GM12873 (cell line): ENCODE measurements around the gene LRFN4.

Experiments used
- CTCF ChIP-seq: IDR thresholded peaks from 2 replicates; pipeline ENCODE4 v1.5.1; 2012; ENCODE audit warnings: low read depth, mild to moderate bottlenecking, moderate library complexity, low read length, control low read depth; ENCODE audit not compliant: insufficient read depth; ENCODE audit errors: missing control alignments

LRFN4 gene

GRCh38 chr11:66866007-66866406 is 9.1 kb downstream of the LRFN4 start:
- TF ChIP-seq CTCF: no peak

GRCh38 chr11:66866511-66866986 is 9.7 kb downstream of the LRFN4 start:
- TF ChIP-seq CTCF: no peak

GRCh38 chr11:66867425-66868040 is 10.7 kb downstream of the LRFN4 start:
- peak; percentile 12 for TF ChIP-seq CTCF

GRCh38 chr11:66868082-66868725 is 11.3 kb downstream of the LRFN4 start:
- no peak for TF ChIP-seq CTCF

- TF ChIP-seq CTCF: peak; percentile 79
Measured at GRCh38 chr11:66868726-66869566, 12.1 kb downstream of the LRFN4 start.

- no peak for TF ChIP-seq CTCF
Measured at GRCh38 chr11:66869567-66869870, 12.7 kb downstream of the LRFN4 start.

- no peak for TF ChIP-seq CTCF
Measured at GRCh38 chr11:66870131-66870530, 13.3 kb downstream of the LRFN4 start.
